Caco-2 (cell line): Measurements from ENCODE around the gene CDK19. TPM values are rescaled to one million over a fixed set of nuclear protein-coding genes. Genes with fewer than 3 reads are reported as not detected.

Experiments
- BruUV-seq: library from RNA; stranded (reverse); fragments of 400-500 nt; replicated peaks from 2 replicates; lab custom pipeline; 2021; lab: Mats Ljungman, UMichigan
- CTCF ChIA-PET: fragments of 300-600 bp; sonication (Branson Sonifier 250); formaldehyde crosslinking; loops from one replicate; lab custom pipeline; 2022; ENCODE audit warnings: antibody characterized with exemption; lab: Charles Lee
- POLR2A ChIA-PET: fragments of 300-600 bp; sonication (Branson Sonifier 250); formaldehyde crosslinking; loops from one replicate; lab custom pipeline; 2022; ENCODE audit warnings: antibody characterized with exemption; lab: Charles Lee
- DNase-seq, 2 experiments: peaks; one replicate each; pipeline versions ENCODE4 v3.0.0 to v3.0.0-alpha.2; 2020 to 2022
- H3K27me3 ChIP-seq: replicated peaks from 2 replicates; pipeline ENCODE4 v1.6.0; 2011; ENCODE audit warnings: low read length; ENCODE audit not compliant: control insufficient read depth, insufficient read depth
- H3K36me3 ChIP-seq: 2 replicates; pipeline ENCODE4 v1.5.1; 2011; ENCODE audit warnings: low read length; ENCODE audit not compliant: control insufficient read depth, insufficient read depth
- H3K4me1 ChIP-seq: fragments of 250-450 bp; sonication (Bioruptor Pico); 2 replicates; pipeline ENCODE4 v1.5.1; 2020; ENCODE audit warnings: mild to moderate bottlenecking
- H3K4me3 ChIP-seq: 2 replicates; pipeline ENCODE4 v1.5.1; 2011; ENCODE audit warnings: low read depth, mild to moderate bottlenecking, control low read depth, low read length
- H3K9me3 ChIP-seq: fragments of 250-450 bp; sonication (Bioruptor Pico); 2 replicates; pipeline ENCODE4 v1.5.1; 2020; ENCODE audit warnings: mild to moderate bottlenecking, moderate library complexity
- H3K27ac Mint-ChIP-seq: one replicate; pipeline ENCODE4 v1.8.0; 2022; ENCODE audit warnings: mixed read lengths; ENCODE audit not compliant: unreplicated experiment
- H3K27me3 Mint-ChIP-seq: one replicate; pipeline ENCODE4 v1.8.0; 2022; ENCODE audit warnings: mixed read lengths; ENCODE audit not compliant: insufficient read depth, unreplicated experiment
- H3K36me3 Mint-ChIP-seq: one replicate; pipeline ENCODE4 v1.8.0; 2022; ENCODE audit warnings: mild to moderate bottlenecking, mixed read lengths; ENCODE audit not compliant: insufficient read depth, unreplicated experiment
- H3K4me1 Mint-ChIP-seq: one replicate; pipeline ENCODE4 v1.8.0; 2022; ENCODE audit warnings: low read depth, mixed read lengths; ENCODE audit not compliant: unreplicated experiment
- H3K4me3 Mint-ChIP-seq: one replicate; pipeline ENCODE4 v1.8.0; 2022; ENCODE audit warnings: mild to moderate bottlenecking, moderate library complexity, mixed read lengths; ENCODE audit not compliant: unreplicated experiment
- H3K9me3 Mint-ChIP-seq: one replicate; pipeline ENCODE4 v1.8.0; 2022; ENCODE audit warnings: mixed read lengths; ENCODE audit not compliant: unreplicated experiment
- CTCF ChIP-seq, 2 experiments: fragments of 200-600 bp in 1 of 2; IDR thresholded peaks; 1 replicate in 1 of 2; 2 replicates in 1 of 2; pipeline versions ENCODE4 v1.5.1 to v1.8.0; 2011 to 2022; ENCODE audit warnings: antibody characterized with exemption in 1 of 2, control low read depth in 1 of 2, inconsistent platforms in 1 of 2, low read depth in 1 of 2, low read length in 1 of 2, mild to moderate bottlenecking in 1 of 2, moderate library complexity in 1 of 2; ENCODE audit not compliant: insufficient read depth in 1 of 2, severe bottlenecking in 1 of 2, unreplicated experiment in 1 of 2
- intact Hi-C: fragments of 100-400 bp; cut with micrococcal nuclease; formaldehyde crosslinking; loops from one replicate; pipeline ENCODE4 v1.10.0; 2022; ENCODE audit not compliant: unreplicated experiment
- total RNA-seq: library from RNA; stranded (reverse); gene quantifications from 2 replicates; pipeline ENCODE4 v1.2.3, GENCODE V29; 2022

Gene CDK19
- total RNA-seq, 1 experiment from 2014 or later, result 24.6 TPM

GRCh38 chr6:110741517-110741916, 73.8 kb downstream of the CDK19 start:
- no peak overlapping the region for H3K27ac Mint-ChIP-seq
- no peaks in the 10 kb centered on the region for H3K27me3 ChIP-seq
- CTCF ChIA-PET, result no interaction called here
- no TSS peak for BruUV-seq
- H3K27me3 Mint-ChIP-seq, result no peaks in the 10 kb centered on the region
- H3K4me1 ChIP-seq, result peaks cover 9% of the 10 kb centered on the region
- POLR2A ChIA-PET, result no interaction called here
- H3K4me1 Mint-ChIP-seq, result peaks cover 11% of the 10 kb centered on the region
- no peaks in the 10 kb centered on the region for H3K36me3 ChIP-seq
- peaks cover 7% of the 10 kb centered on the region for H3K36me3 Mint-ChIP-seq
- no peak overlapping the region for H3K4me3 Mint-ChIP-seq
- peaks cover 8% of the 10 kb centered on the region; the same call in 1 of the 2 replicates for H3K9me3 ChIP-seq
- DNase-seq, result no peak
- peaks cover 30% of the 10 kb centered on the region for H3K9me3 Mint-ChIP-seq
- intact Hi-C loops, result no loop called here
- no peak for TF ChIP-seq CTCF (IDR thresholded peaks at IDR 0.05; ENCODE audit: insufficient read depth in 1 of 2, low read depth in 1 of 2, low read length in 1 of 2, severe bottlenecking in 1 of 2, unreplicated experiment in 1 of 2)
- H3K4me3 ChIP-seq, result no peak overlapping the region

GRCh38 chr6:110738899-110739365, 76.3 kb downstream of the CDK19 start:
- Mint-ChIP-seq H3K4me3 (no peak overlapping the region), H3K36me3 (peaks cover 7% of the 10 kb centered on the region), H3K27me3 (no peaks in the 10 kb centered on the region), H3K4me1 (peaks cover 8% of the 10 kb centered on the region), H3K27ac (no peak overlapping the region), H3K9me3 (peaks cover 30% of the 10 kb centered on the region)
- H3K4me1 ChIP-seq, result peaks cover 3% of the 10 kb centered on the region; the same call in 1 of the 2 replicates
- CTCF ChIA-PET, result no interaction called here
- intact Hi-C loops, result loop anchor here (5.0 kb wide), 1 partner anchor 138 kb away; no protein-coding TSS in a partner anchor
- no peaks in the 10 kb centered on the region for H3K36me3 ChIP-seq
- peaks cover 8% of the 10 kb centered on the region; the same call in 1 of the 2 replicates for H3K9me3 ChIP-seq
- no peak for TF ChIP-seq CTCF (IDR thresholded peaks at IDR 0.05; ENCODE audit: insufficient read depth in 1 of 2, low read depth in 1 of 2, low read length in 1 of 2, severe bottlenecking in 1 of 2, unreplicated experiment in 1 of 2)
- H3K4me3 ChIP-seq, result no peak overlapping the region
- POLR2A ChIA-PET, result no interaction called here
- H3K27me3 ChIP-seq, result no peaks in the 10 kb centered on the region
- no TSS peak for BruUV-seq
- DNase-seq, result no peak

GRCh38 chr6:110735666-110736065, 79.6 kb downstream of the CDK19 start:
- ChIA-PET CTCF (no interaction called here), POLR2A (no interaction called here)
- DNase-seq, result no peak
- Histone ChIP-seq H3K36me3 (no peaks in the 10 kb centered on the region), H3K9me3 (no peaks in the 10 kb centered on the region), H3K4me3 (no peak overlapping the region), H3K4me1 (peaks cover 3% of the 10 kb centered on the region; the same call in 1 of the 2 replicates), H3K27me3 (no peaks in the 10 kb centered on the region)
- intact Hi-C loops, result loop anchor here (5.0 kb wide), 1 partner anchor 142 kb away; no protein-coding TSS in a partner anchor
- H3K9me3 Mint-ChIP-seq, result peaks cover 5% of the 10 kb centered on the region
- no peak for TF ChIP-seq CTCF (IDR thresholded peaks at IDR 0.05; ENCODE audit: insufficient read depth in 1 of 2, low read depth in 1 of 2, low read length in 1 of 2, severe bottlenecking in 1 of 2, unreplicated experiment in 1 of 2)
- H3K27ac Mint-ChIP-seq, result no peak overlapping the region
- BruUV-seq, result no TSS peak
- no peaks in the 10 kb centered on the region for H3K36me3 Mint-ChIP-seq
- H3K4me1 Mint-ChIP-seq, result peaks cover 8% of the 10 kb centered on the region
- no peaks in the 10 kb centered on the region for H3K27me3 Mint-ChIP-seq
- H3K4me3 Mint-ChIP-seq, result no peak overlapping the region
